Eye (tissue), 1 donor: ENCODE results near the gene LRRC57.

ENCODE experiments used
- DNase-seq: peaks from one replicate; pipeline ENCODE4 v3.0.0-alpha.2; 2015

LRRC57 gene

GRCh38 chr15:42490671-42491538 is 57.7 kb downstream of the LRRC57 start, which contains the start of gene ZNF106:
Gene ZNF106, minus strand, starts transcription at chr15:42491141. Its CDS starts 18,852 bp downstream, at chr15:42472289.
- DNase-seq, result peak; percentile 97

DNA sequence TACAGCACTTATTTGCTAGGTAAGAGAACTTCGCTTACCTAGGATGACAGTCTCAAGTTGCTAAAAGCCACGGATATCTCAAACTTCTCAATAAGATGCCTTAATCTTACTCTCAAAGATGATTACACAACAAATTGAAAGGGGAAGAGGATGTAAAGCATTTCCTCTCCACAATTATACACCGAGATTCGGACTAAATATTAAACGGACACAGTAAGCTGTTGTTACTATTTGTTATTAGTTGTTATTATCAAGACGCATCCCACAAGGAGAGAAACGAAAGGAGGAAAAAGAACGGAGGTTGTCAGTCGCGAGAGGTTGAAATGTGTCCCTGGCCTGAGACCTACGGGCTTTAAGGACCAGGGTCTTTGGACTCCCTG is 58.3 kb downstream of the LRRC57 start:
- DNase-seq, result no peak
